GM19035 (cell line): ENCODE data around the gene PLCB3.

Source experiments
- ATAC-seq: cut with Tn5 transposase; IDR thresholded peaks from one replicate; pipeline ENCODE4 v1.9.1; 2021; ENCODE audit not compliant: unreplicated experiment

PLCB3 gene

GRCh38 chr11:64251016-64251752 is at the start of gene PLCB3:
Gene PLCB3, plus strand, starts transcription at chr11:64251530. Its CDS starts 120 bp downstream, at chr11:64251650.
- ATAC-seq: peak; percentile 47

- ATAC-seq: no peak
Observed at GRCh38 chr11:64201543-64201942, 49.8 kb upstream of the PLCB3 start.

- ATAC-seq: no peak
Observed at GRCh38 chr11:64202992-64203391, 48.3 kb upstream of the PLCB3 start.

- ATAC-seq: no peak
Observed at GRCh38 chr11:64203421-64204079, 47.8 kb upstream of the PLCB3 start.

- no peak for ATAC-seq
Observed at GRCh38 chr11:64204080-64204440, 47.3 kb upstream of the PLCB3 start.

GRCh38 chr11:64204464-64204989 is 46.8 kb upstream of the PLCB3 start:
- no peak for ATAC-seq

GRCh38 chr11:64206457-64207255 is 44.7 kb upstream of the PLCB3 start, which contains the start of gene FERMT3:
Gene FERMT3, plus strand, starts transcription at chr11:64206721. Its CDS starts 644 bp downstream, at chr11:64207365.
- ATAC-seq: peak; percentile 38

- peak; percentile 59 for ATAC-seq
Observed at GRCh38 chr11:64207256-64208085, 43.9 kb upstream of the PLCB3 start.

- no peak for ATAC-seq
Observed at GRCh38 chr11:64208086-64208795, 43.1 kb upstream of the PLCB3 start.

GRCh38 chr11:64208796-64209562 is 42.4 kb upstream of the PLCB3 start:
- ATAC-seq: no peak

GRCh38 chr11:64209563-64209843 is 41.8 kb upstream of the PLCB3 start:
- no peak for ATAC-seq

- no peak for ATAC-seq
Observed at GRCh38 chr11:64210301-64211020, 40.9 kb upstream of the PLCB3 start.

GRCh38 chr11:64211181-64211872 is 40.0 kb upstream of the PLCB3 start:
- no peak for ATAC-seq

- no peak for ATAC-seq
Observed at GRCh38 chr11:64216879-64217278, 34.5 kb upstream of the PLCB3 start.

GRCh38 chr11:64218628-64219353 is 32.5 kb upstream of the PLCB3 start:
- ATAC-seq: no peak

- ATAC-seq: no peak
Observed at GRCh38 chr11:64219354-64219684, 32.0 kb upstream of the PLCB3 start.

GRCh38 chr11:64219755-64220154 is 31.6 kb upstream of the PLCB3 start:
- ATAC-seq: no peak

GRCh38 chr11:64220271-64220670 is 31.1 kb upstream of the PLCB3 start:
- ATAC-seq: no peak
